HG03521 (cell line): ENCODE data around the gene GOLGA1.
"Not testable (repeated sequence)": the region's sequence is repeated elsewhere in the genome, so short reads cannot be mapped to it uniquely, and the experiment has no call there.

Experiments
- ATAC-seq: cut with Tn5 transposase; IDR thresholded peaks from one replicate; pipeline ENCODE4 v1.9.1; 2021; ENCODE audit warnings: mild to moderate bottlenecking, moderate library complexity; ENCODE audit not compliant: unreplicated experiment

The GOLGA1 gene

DNA sequence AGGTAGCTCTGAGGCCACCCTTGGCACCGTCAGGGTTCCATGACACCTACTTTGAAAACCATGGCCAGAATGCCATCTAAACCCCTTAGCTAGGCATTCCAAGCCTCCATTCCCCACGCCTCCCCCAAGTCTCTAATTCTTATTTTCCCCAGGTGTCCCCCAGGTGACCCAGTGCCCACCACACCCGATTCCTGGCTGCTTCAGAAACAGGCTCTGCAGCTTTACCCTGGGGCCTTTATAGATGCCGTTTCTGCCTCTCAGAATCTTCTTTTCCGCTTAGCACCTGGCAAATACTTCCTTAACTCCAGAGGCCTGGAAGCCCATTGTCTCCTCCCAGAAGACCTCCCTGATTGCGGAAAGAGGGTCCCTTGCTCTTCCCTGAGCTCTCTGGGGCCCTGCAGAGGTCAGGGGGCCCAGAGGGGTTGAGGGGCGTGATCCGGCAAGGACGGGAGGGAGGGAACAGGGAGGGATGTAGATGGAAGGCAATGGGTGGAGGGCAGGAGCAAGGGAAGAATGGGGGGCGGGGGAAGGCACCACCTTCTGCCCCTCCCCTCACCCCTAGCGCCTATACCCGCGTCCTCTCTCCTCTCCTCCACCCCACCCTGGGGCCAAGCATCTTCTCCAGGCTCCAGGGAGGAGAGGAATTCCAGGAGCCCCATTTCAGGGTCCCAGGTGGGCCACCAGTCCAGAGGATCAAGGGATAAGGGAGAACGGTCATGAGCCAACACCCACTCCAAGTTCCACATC, 99.6 kb downstream of the GOLGA1 start:
- ATAC-seq, result no peak

DNA sequence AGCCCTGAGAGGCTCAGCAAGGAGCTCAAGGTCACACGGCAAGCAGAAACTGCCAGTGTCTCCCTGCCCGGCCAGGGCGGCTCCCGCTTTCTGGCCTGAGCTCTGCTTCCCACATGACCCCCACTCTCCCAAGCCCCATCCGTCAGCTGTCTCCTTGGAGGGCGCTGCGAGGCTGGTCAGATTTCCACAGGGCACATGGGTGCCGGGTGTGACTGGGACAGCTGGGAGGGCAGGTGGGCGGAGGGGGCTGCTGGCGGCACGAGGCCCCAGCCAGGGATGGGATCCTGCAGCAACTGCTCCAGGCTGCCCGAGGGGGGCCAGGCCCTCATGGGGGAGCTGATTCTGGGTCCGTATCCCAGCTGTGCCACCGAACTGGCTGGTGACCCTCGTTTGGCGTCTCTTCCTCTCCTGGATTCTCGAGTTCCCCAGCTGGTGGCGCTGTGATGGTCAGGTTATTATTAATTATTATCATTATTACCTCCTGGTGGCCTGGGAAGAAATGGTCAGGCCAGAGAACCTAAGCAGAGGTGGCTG, 100.5 kb downstream of the GOLGA1 start:
- ATAC-seq, result no peak

GRCh38 chr9:124839612-124840299, 101.1 kb downstream of the GOLGA1 start:
- ATAC-seq, result no peak

DNA sequence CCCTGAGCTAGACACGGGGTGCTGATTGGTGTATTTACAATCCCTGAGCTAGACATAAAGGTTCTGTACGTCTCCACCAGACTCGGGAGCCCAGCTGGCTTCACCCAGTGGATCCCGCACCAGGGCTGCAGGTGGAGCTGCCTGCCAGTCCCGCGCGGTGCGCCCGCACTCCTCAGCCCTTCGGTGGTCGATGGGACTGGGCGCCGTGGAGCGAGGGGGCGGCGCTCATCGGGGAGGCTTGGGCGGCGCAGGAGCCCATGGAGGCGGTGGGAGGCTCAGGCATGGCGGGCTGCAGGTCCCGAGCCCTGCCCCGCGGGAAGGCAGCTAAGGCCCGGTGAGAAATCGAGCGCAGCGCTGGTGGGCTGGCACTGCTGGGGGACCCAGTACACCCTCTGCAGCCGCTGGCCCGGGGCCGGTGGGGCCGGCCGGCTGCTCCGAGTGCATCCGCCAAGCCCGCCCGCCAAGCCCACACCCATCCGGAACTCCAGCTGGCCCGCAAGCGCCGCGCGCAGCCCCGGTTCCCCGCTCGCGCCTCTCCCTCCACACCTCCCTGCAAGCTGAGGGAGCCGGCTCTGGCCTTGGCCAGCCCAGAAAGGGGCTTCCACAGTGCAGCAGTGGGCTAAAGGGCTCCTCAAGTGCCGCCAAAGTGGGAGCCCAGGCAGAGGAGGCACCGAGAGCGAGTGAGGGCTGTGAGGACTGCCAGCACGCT, 102.2 kb downstream of the GOLGA1 start:
- ATAC-seq, result not testable (repeated sequence)

DNA sequence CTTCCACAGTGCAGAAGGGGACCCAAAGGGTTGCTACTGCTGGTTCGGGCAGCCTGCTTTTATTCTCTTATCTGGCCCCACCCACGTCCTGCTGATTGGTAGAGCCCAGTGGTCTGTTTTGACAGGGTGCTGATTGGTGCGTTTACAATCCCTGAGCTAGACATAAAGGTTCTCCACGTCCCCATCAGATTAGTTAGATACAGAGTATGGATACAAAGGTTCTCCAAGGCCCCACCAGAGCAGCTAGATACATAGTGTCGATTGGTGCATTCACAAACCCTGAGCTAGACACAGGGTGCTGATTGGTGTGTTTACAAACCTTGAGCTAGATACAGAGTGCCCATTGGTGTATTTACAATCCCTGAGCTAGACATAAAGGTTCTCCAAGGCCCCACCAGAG, 102.8 kb downstream of the GOLGA1 start:
- ATAC-seq, result not testable (repeated sequence)

- no peak for ATAC-seq
These were observed 105.8 kb downstream of the GOLGA1 start for GRCh38 chr9:124835026-124835557.

GRCh38 chr9:124834591-124834990, 106.3 kb downstream of the GOLGA1 start:
- ATAC-seq, result no peak

DNA sequence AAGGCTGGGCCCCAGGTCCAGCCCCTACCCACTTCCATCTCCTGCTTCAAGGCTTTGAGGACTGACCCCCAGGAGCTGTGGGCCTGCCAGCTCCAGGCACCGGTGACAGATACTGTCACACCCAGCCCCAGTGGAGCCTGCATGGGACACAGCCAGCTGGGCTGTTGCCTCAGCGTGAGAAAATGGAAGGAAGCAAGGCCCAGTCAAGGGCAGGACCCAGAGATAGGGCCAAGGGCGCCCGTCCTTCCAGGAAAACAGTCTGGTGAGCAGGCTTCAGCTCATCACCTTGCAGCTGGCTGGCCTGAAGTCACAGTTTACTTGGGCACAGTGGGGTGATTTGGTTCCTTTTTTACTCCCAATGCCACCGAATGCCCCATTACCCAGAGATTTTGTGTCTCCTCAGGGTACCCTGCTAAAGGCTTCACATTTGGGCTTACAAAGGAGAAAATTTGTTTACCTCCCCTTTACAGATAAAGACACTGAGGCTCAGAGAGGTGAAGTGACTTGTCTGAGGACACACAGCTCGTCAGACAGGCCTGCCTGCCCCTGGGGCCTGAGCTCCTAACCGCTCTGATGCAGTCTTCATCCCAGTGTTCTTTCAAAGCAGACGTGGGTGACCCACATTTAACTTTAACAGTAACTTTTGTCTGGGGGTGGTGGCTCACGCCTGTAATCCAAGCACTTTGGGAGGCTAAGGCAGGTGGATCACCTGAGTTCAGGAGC, 109.1 kb downstream of the GOLGA1 start:
- no peak for ATAC-seq

DNA sequence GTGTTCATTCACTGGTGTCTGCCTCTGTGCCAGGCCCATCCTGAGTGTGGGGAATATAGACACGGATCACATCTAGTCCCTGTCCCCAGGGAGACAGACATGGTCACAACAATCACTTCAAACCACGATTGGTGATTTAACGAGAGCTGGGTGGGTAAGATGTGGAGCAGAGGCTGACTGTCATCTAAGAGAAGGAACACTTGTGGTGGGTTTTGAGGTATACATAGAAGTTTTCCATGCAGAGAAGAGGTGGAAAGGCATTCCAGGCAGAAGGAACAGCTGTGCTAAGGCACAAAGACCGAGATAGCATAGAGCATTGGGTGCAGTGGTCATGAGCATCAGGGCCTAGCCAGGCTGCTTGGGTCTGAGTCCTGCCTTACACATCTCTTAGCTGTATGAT, 110.3 kb downstream of the GOLGA1 start:
- no peak for ATAC-seq

DNA sequence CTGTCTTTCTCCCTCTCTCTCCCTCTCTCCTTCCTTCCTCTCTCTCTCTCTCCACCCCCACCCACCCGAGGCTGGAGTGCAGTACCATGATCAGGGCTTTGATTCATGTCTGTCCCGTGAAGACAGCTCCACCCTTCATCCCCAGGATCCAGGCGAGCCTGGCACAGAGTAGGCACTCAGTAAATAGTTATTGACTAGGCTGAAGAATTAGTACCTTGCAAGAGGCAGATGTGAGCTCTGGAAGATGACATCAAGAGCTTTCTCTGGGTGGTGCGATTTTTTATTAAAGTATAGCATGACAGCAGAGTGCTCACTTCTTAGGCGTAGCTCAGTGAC, 111.6 kb downstream of the GOLGA1 start:
- no peak for ATAC-seq

GRCh38 chr9:124828489-124829333, 112.2 kb downstream of the GOLGA1 start:
- no peak for ATAC-seq
